ENCODE measurements around the gene C16orf74. TPM values are rescaled to one million over a fixed set of nuclear protein-coding genes. Genes with fewer than 3 reads are reported as not detected.
A peak's percentile ranks its signal among the peaks of the same experiment; 100 is the strongest.

The C16orf74 gene
- total RNA-seq, 1 experiment from 2014 or later = 13.4 TPM

- no peak for DNase-seq (ENCODE audit: low spot score)
- in situ Hi-C loops (cut with HindIII; ENCODE audit: low sequenced_read_pairs) = no loop called here
Measured at GRCh38 chr16:85724936-85725335, 26.0 kb downstream of the C16orf74 start.

GRCh38 chr16:85724126-85724879, 26.6 kb downstream of the C16orf74 start:
- DNase-seq (ENCODE audit: low spot score) = peak; percentile 33
- in situ Hi-C loops (cut with HindIII; ENCODE audit: low sequenced_read_pairs) = no loop called here

GRCh38 chr16:85722128-85722893, 28.6 kb downstream of the C16orf74 start:
- no peak for DNase-seq (ENCODE audit: low spot score)
- in situ Hi-C loops (cut with HindIII; ENCODE audit: low sequenced_read_pairs) = no loop called here

- in situ Hi-C loops (cut with HindIII; ENCODE audit: low sequenced_read_pairs) = no loop called here
- DNase-seq (ENCODE audit: low spot score) = no peak
Measured at GRCh38 chr16:85720302-85720637, 30.6 kb downstream of the C16orf74 start.

GRCh38 chr16:85719605-85720301, 31.1 kb downstream of the C16orf74 start:
- DNase-seq (ENCODE audit: low spot score) = no peak
- in situ Hi-C loops (cut with HindIII; ENCODE audit: low sequenced_read_pairs) = no loop called here

- DNase-seq (ENCODE audit: low spot score) = no peak
- in situ Hi-C loops (cut with HindIII; ENCODE audit: low sequenced_read_pairs) = no loop called here
Measured at GRCh38 chr16:85718682-85719081, 32.2 kb downstream of the C16orf74 start.

- no peak for DNase-seq (ENCODE audit: low spot score)
- in situ Hi-C loops (cut with HindIII; ENCODE audit: low sequenced_read_pairs) = no loop called here
Measured at GRCh38 chr16:85718153-85718477, 32.8 kb downstream of the C16orf74 start.

- in situ Hi-C loops (cut with HindIII; ENCODE audit: low sequenced_read_pairs) = no loop called here
- peak; percentile 76 for DNase-seq (ENCODE audit: low spot score)
Measured at GRCh38 chr16:85717393-85718152, 33.3 kb downstream of the C16orf74 start.

GRCh38 chr16:85716680-85717038, 34.2 kb downstream of the C16orf74 start:
- in situ Hi-C loops (cut with HindIII; ENCODE audit: low sequenced_read_pairs) = no loop called here
- DNase-seq (ENCODE audit: low spot score) = no peak

- in situ Hi-C loops (cut with HindIII; ENCODE audit: low sequenced_read_pairs) = no loop called here
- DNase-seq (ENCODE audit: low spot score) = no peak
Measured at GRCh38 chr16:85716022-85716679, 34.7 kb downstream of the C16orf74 start.

GRCh38 chr16:85715169-85716021, 35.5 kb downstream of the C16orf74 start:
- no peak for DNase-seq (ENCODE audit: low spot score)
- in situ Hi-C loops (cut with HindIII; ENCODE audit: low sequenced_read_pairs) = no loop called here

- in situ Hi-C loops (cut with HindIII; ENCODE audit: low sequenced_read_pairs) = no loop called here
- DNase-seq (ENCODE audit: low spot score) = no peak
Measured at GRCh38 chr16:85712801-85713200, 38.1 kb downstream of the C16orf74 start.

- DNase-seq (ENCODE audit: low spot score) = no peak
- in situ Hi-C loops (cut with HindIII; ENCODE audit: low sequenced_read_pairs) = no loop called here
Measured at GRCh38 chr16:85711982-85712587, 38.8 kb downstream of the C16orf74 start.

GRCh38 chr16:85710732-85711131, 40.2 kb downstream of the C16orf74 start:
- in situ Hi-C loops (cut with HindIII; ENCODE audit: low sequenced_read_pairs) = no loop called here
- no peak for DNase-seq (ENCODE audit: low spot score)

- no peak for DNase-seq (ENCODE audit: low spot score)
- in situ Hi-C loops (cut with HindIII; ENCODE audit: low sequenced_read_pairs) = no loop called here
Measured at GRCh38 chr16:85709766-85710585, 40.9 kb downstream of the C16orf74 start.

- no peak for DNase-seq (ENCODE audit: low spot score)
- in situ Hi-C loops (cut with HindIII; ENCODE audit: low sequenced_read_pairs) = no loop called here
Measured at GRCh38 chr16:85708338-85708737, 42.6 kb downstream of the C16orf74 start.

GRCh38 chr16:85707528-85708095, 43.3 kb downstream of the C16orf74 start:
- in situ Hi-C loops (cut with HindIII; ENCODE audit: low sequenced_read_pairs) = no loop called here
- no peak for DNase-seq (ENCODE audit: low spot score)
